ENCODE data around the gene PTGS2.

The PTGS2 gene

GRCh38 chr1:186672596-186672995, 7.6 kb downstream of the PTGS2 start (continued):
- TF ChIP-seq SP7 (tag by site-specific recombination; IDR thresholded peaks at IDR 0.05) (no peak), ZNF513 (tag by site-specific recombination; IDR thresholded peaks at IDR 0.05) (no peak), CTCF (tag by site-specific recombination; IDR thresholded peaks at IDR 0.05) (no peak), ZNF23 (tag by site-specific recombination; IDR thresholded peaks at IDR 0.05; ENCODE audit: borderline replicate concordance) (no peak), KLF10 (tag by site-specific recombination; IDR thresholded peaks at IDR 0.05) (no peak), AEBP2 (tag by site-specific recombination; IDR thresholded peaks at IDR 0.05; ENCODE audit: borderline replicate concordance) (no peak), ZNF645 (tag by site-specific recombination; IDR thresholded peaks at IDR 0.05) (no peak), ZNF473 (tag by site-specific recombination; IDR thresholded peaks at IDR 0.05) (no peak), ZNF549 (tag by site-specific recombination; IDR thresholded peaks at IDR 0.05) (no peak), ZNF560 (tag by site-specific recombination; IDR thresholded peaks at IDR 0.05; ENCODE audit: borderline replicate concordance) (no peak)

- no peaks in the 10 kb centered on the region for H3K9me3 ChIP-seq (ENCODE audit: control insufficient read depth, insufficient read depth, low read depth, low read length)
- TF ChIP-seq ZNF324 (tag by site-specific recombination; IDR thresholded peaks at IDR 0.05) = no peak
- no peak for TF ChIP-seq YY2 (tag by site-specific recombination; IDR thresholded peaks at IDR 0.05)
- TF ChIP-seq SETDB1 (IDR thresholded peaks at IDR 0.05; ENCODE audit: insufficient read length, low read length) = no peak
- TF ChIP-seq ZNF274 (IDR thresholded peaks at IDR 0.05; ENCODE audit: low read length) = no peak
- no peak for TF ChIP-seq ZNF274 (tag by site-specific recombination; IDR thresholded peaks at IDR 0.05; ENCODE audit: borderline replicate concordance)
- TF ChIP-seq ZFP41 (tag by site-specific recombination; IDR thresholded peaks at IDR 0.05; ENCODE audit: borderline replicate concordance) = no peak
- CTCF ChIA-PET = no interaction called here
- H3K27ac ChIP-seq (ENCODE audit: extremely low read depth, low read depth, low read length) = no peak overlapping the region
- POLR2A ChIA-PET = no interaction called here
- H3K4me1 ChIP-seq (ENCODE audit: control insufficient read depth, insufficient read depth, low read length) = no peaks in the 10 kb centered on the region
- H3K4me3 ChIP-seq (ENCODE audit: low read depth, low read length) = no peak overlapping the region
- peaks cover 0 to 11% of the 10 kb centered on the region in 2 experiments; a peak in 1 of 3 replicates for H3K36me3 ChIP-seq (ENCODE audit: control insufficient read depth in 2 of 2, insufficient read depth in 1 of 2, low read length in 2 of 2)
Measured at GRCh38 chr1:186672131-186672530, 8.1 kb downstream of the PTGS2 start.

- CTCF ChIA-PET = interaction anchor here (1.4 kb wide), 1 partner anchor 8 kb away, joined by 5 read pairs; no protein-coding TSS in a partner anchor
- TF ChIP-seq ZNF624 (tag by site-specific recombination; IDR thresholded peaks at IDR 0.05) = no peak
- no peak for TF ChIP-seq ZNF433 (tag by site-specific recombination; IDR thresholded peaks at IDR 0.05; ENCODE audit: low read depth)
- no peak for TF ChIP-seq MYNN (tag by site-specific recombination; IDR thresholded peaks at IDR 0.05; ENCODE audit: borderline replicate concordance)
- no peak for TF ChIP-seq ZNF138 (tag by site-specific recombination; IDR thresholded peaks at IDR 0.05; ENCODE audit: borderline replicate concordance)
- no peak for TF ChIP-seq BCL11A (tag by site-specific recombination; IDR thresholded peaks at IDR 0.05; ENCODE audit: low read depth)
- TF ChIP-seq ZNF558 (tag by site-specific recombination; IDR thresholded peaks at IDR 0.05) = no peak
- no peak for TF ChIP-seq ZNF37A (tag by site-specific recombination; IDR thresholded peaks at IDR 0.05)
- TF ChIP-seq GLIS1 (tag by site-specific recombination; IDR thresholded peaks at IDR 0.05) = no peak
- TF ChIP-seq ZNF391 (tag by site-specific recombination; IDR thresholded peaks at IDR 0.05; ENCODE audit: borderline replicate concordance, low read depth) = no peak
- no peak for TF ChIP-seq ZNF510 (tag by site-specific recombination; IDR thresholded peaks at IDR 0.05; ENCODE audit: insufficient replicate concordance)
Measured at GRCh38 chr1:186671136-186671825, 8.9 kb downstream of the PTGS2 start.

More at GRCh38 chr1:186671136-186671825, 8.9 kb downstream of the PTGS2 start:
- H3K4me1 ChIP-seq (ENCODE audit: control insufficient read depth, insufficient read depth, low read length) = no peaks in the 10 kb centered on the region
- peaks cover 0 to 11% of the 10 kb centered on the region in 2 experiments; a peak in 1 of 3 replicates for H3K36me3 ChIP-seq (ENCODE audit: control insufficient read depth in 2 of 2, insufficient read depth in 1 of 2, low read length in 2 of 2)
- H3K9me3 ChIP-seq (ENCODE audit: control insufficient read depth, insufficient read depth, low read depth, low read length) = no peaks in the 10 kb centered on the region
- no peak overlapping the region for H3K4me3 ChIP-seq (ENCODE audit: low read depth, low read length)
- H3K27ac ChIP-seq (ENCODE audit: extremely low read depth, low read depth, low read length) = no peak overlapping the region
- POLR2A ChIA-PET = interaction anchor here (0.6 kb wide), 1 partner anchor 648 kb away, joined by 7 read pairs; no protein-coding TSS in a partner anchor
